ENCODE data around the gene CCDC136. TPM values are rescaled to one million over a fixed set of nuclear protein-coding genes. Genes with fewer than 3 reads are reported as not detected.

CCDC136 gene
- total and polyA plus RNA-seq, 8 donors, result 2.5 to 87.1 (median 49.5) TPM

- intact Hi-C loops (cut with DNase I), result no loop called here
- Histone ChIP-seq H3K9me3 (no peaks in the 10 kb centered on the region), H3K27ac (peak overlapping the region in 1 of 2 donors; percentile 72), H3K4me3 (peak overlapping the region; percentile 0 to 34), H3K36me3 (no peaks in the 10 kb centered on the region), H3K4me1 (peaks cover 12 to 31% of the 10 kb centered on the region in 2 donors), H3K27me3 (peaks cover 14 to 70% of the 10 kb centered on the region in 2 donors)
- DNase-seq, result peak; percentile 35 to 73 (median 62)
- ATAC-seq, result peak; percentile 3
- TF ChIP-seq CTCF (IDR thresholded peaks at IDR 0.05), result no peak
These were observed 40.5 kb downstream of the CCDC136 start for GRCh38 chr7:128831994-128832879.

- DNase-seq, result no peak
- no peaks in the 10 kb centered on the region for H3K9me3 ChIP-seq
- no peaks in the 10 kb centered on the region for H3K36me3 ChIP-seq
- H3K27ac ChIP-seq, result peak overlapping the region in 1 of 2 donors; percentile 72
- intact Hi-C loops (cut with DNase I), result no loop called here
- peaks cover 12 to 31% of the 10 kb centered on the region in 2 donors for H3K4me1 ChIP-seq
- H3K27me3 ChIP-seq, result peaks cover 14 to 64% of the 10 kb centered on the region in 2 donors
- TF ChIP-seq CTCF (IDR thresholded peaks at IDR 0.05), result no peak
- H3K4me3 ChIP-seq, result peak overlapping the region in 1 of 2 donors; percentile 34
- no peak for ATAC-seq
These were observed 41.0 kb downstream of the CCDC136 start for GRCh38 chr7:128832880-128833147.

DNA sequence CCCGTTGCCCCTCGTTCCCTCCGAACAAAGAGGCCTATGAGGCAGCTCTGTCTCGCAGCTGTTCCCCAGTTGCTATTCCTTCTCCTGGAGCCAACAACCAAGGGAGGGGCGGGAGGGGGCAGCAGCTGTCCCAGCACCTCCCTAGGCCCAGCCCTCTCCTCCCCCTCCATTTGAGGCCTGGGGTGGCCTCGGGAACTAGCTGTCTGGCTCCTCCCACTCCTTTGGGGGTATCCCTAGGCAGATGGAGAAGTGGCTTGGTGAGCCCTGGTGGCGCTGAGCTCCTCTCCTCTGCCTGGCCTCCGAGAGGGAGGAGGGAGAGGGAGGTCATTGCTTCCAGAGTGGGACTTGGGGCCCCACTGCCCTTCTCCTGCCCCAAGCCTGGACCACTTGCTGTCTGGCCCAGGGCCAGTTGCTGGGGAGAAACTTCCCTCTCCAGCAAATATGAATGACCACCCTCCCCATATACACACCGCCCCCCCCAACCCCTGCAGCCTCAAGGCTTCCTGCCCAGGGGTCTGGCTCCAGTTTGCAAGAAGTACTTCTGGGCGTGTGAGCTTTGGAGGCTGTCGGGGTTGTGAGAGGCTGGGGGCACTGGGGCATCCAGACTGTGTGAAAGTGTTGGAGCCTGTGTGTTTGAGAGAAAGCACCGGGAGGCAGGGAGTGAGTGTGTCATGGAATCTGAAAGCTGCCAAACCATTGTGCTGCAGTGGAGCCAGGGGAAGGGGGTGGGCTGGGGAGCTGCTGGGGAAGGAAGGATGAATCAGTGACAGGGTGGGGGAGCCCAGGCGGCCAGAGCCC lies 41.6 kb downstream of the CCDC136 start:
- peak; percentile 43 for ATAC-seq
- Histone ChIP-seq H3K27ac (peak overlapping the region in 1 of 2 donors; percentile 72), H3K9me3 (no peaks in the 10 kb centered on the region), H3K36me3 (no peaks in the 10 kb centered on the region), H3K27me3 (peaks cover 14 to 58% of the 10 kb centered on the region in 2 donors), H3K4me3 (no peak overlapping the region), H3K4me1 (peaks cover 12 to 31% of the 10 kb centered on the region in 2 donors)
- no peak for TF ChIP-seq CTCF (IDR thresholded peaks at IDR 0.05)
- DNase-seq, result peak; percentile 68 to 94 (median 78)
- intact Hi-C loops (cut with DNase I), result no loop called here

DNA sequence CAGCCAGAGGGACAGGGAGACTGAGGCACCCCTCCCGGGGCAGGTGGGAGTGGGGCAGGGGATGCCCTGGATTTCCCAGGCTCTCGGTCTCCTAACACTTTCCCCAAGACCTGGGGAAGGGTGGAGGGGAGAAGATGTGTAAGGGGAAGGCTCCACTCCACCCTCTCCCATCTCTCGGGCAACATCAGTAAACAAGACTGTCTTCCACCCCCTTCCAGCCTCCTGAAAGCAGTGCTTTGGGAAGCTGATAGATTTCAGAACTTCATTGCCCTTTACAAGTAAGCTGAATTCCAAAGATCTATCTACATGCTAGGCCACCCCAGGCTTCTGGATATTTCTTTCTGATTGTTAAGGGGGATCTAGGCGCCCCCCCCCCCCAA lies 42.2 kb downstream of the CCDC136 start:
- ATAC-seq, result peak; percentile 1
- intact Hi-C loops (cut with DNase I), result no loop called here
- DNase-seq, result no peak
- Histone ChIP-seq H3K9me3 (no peaks in the 10 kb centered on the region), H3K4me3 (no peak overlapping the region), H3K27me3 (peaks cover 14 to 53% of the 10 kb centered on the region in 2 donors), H3K27ac (peak overlapping the region in 1 of 2 donors; percentile 53), H3K36me3 (no peaks in the 10 kb centered on the region), H3K4me1 (peaks cover 12 to 31% of the 10 kb centered on the region in 2 donors)
- TF ChIP-seq CTCF (IDR thresholded peaks at IDR 0.05), result no peak

GRCh38 chr7:128835231-128835751 lies 43.5 kb downstream of the CCDC136 start:
- Histone ChIP-seq H3K9me3 (no peaks in the 10 kb centered on the region), H3K27me3 (peaks cover 12 to 39% of the 10 kb centered on the region in 2 donors), H3K4me3 (no peak overlapping the region), H3K27ac (no peak overlapping the region), H3K36me3 (no peaks in the 10 kb centered on the region), H3K4me1 (peaks cover 12 to 24% of the 10 kb centered on the region in 2 donors)
- TF ChIP-seq CTCF (IDR thresholded peaks at IDR 0.05), result no peak
- no peak for ATAC-seq
- DNase-seq, result peak in 1 of 4 donors; percentile 53
- intact Hi-C loops (cut with DNase I), result no loop called here

All from left lung (tissue), 10 donors.